HepG2 (cell line): ENCODE data around the gene LDLRAD2. TPM values are rescaled to one million over a fixed set of nuclear protein-coding genes. Genes with fewer than 3 reads are reported as not detected.

ENCODE experiments used
- CREB1 ChIP-seq, 2 experiments: fragments of 450-650 bp in 1 of 2; IDR thresholded peaks; 2 replicates each; pipeline ENCODE4 v1.6.1; 2016 to 2017; ENCODE audit warnings: control low read depth in 1 of 2, mild to moderate bottlenecking in 1 of 2, missing compliant biosample characterization in 1 of 2, missing genetic modification characterization in 1 of 2
- FOXO4 ChIP-seq: sonication (generic); formaldehyde crosslinking; conservative IDR thresholded peaks from 2 replicates; pipeline ENCODE4 v1.8.1; 2023; ENCODE audit warnings: missing genetic modification reagents
- HES4 ChIP-seq: sonication (generic); formaldehyde crosslinking; IDR thresholded peaks from 2 replicates; pipeline ENCODE4 v1.9.0; 2021; ENCODE audit warnings: mild to moderate bottlenecking, missing genetic modification reagents, borderline replicate concordance
- HNF1B ChIP-seq: sonication (generic); formaldehyde crosslinking; IDR thresholded peaks from 2 replicates; pipeline ENCODE4 v1.5.1; 2020; ENCODE audit warnings: mild to moderate bottlenecking, moderate library complexity, missing genetic modification reagents
- HNF4G ChIP-seq, 2 experiments: sonication (generic) in 1 of 2; formaldehyde crosslinking in 1 of 2; IDR thresholded peaks; 2 replicates each; pipeline versions ENCODE4 v1.4.0 to v1.6.1; 2011 to 2020; ENCODE audit warnings: borderline replicate concordance in 2 of 2, low read depth in 2 of 2, mild to moderate bottlenecking in 2 of 2, low read length in 1 of 2, missing genetic modification reagents in 1 of 2, moderate library complexity in 1 of 2
- MIXL1 ChIP-seq: IDR thresholded peaks from 2 replicates; pipeline ENCODE4 v1.6.1; 2016
- TEAD3 ChIP-seq: optimal IDR thresholded peaks from 2 replicates; pipeline ENCODE3; 2016; ENCODE audit warnings: borderline replicate concordance
- ZBTB25 ChIP-seq: IDR thresholded peaks from 2 replicates; pipeline ENCODE4 v1.6.1; 2018; ENCODE audit warnings: missing genetic modification reagents
- ZMAT3 ChIP-seq: sonication (generic); formaldehyde crosslinking; conservative IDR thresholded peaks from 2 replicates; pipeline ENCODE4 v1.7.0; 2021; ENCODE audit warnings: missing genetic modification reagents
- ZNF10 ChIP-seq: sonication (generic); formaldehyde crosslinking; IDR thresholded peaks from 2 replicates; pipeline ENCODE4 v1.4.0; 2020; ENCODE audit warnings: mild to moderate bottlenecking, low read depth, missing genetic modification reagents, borderline replicate concordance
- ZNF256 ChIP-seq: sonication (generic); formaldehyde crosslinking; conservative IDR thresholded peaks from 2 replicates; pipeline ENCODE4 v1.4.0; 2020; ENCODE audit warnings: missing genetic modification reagents
- ZNF33A ChIP-seq: sonication (generic); formaldehyde crosslinking; IDR thresholded peaks from 2 replicates; pipeline ENCODE4 v1.5.1; 2020; ENCODE audit warnings: missing genetic modification reagents, mild to moderate bottlenecking, moderate library complexity, borderline replicate concordance
- ZNF414 ChIP-seq: sonication (generic); formaldehyde crosslinking; IDR thresholded peaks from 2 replicates; pipeline ENCODE4 v1.5.0; 2020; ENCODE audit warnings: missing genetic modification reagents
- ZNF44 ChIP-seq: sonication (generic); formaldehyde crosslinking; IDR thresholded peaks from 2 replicates; pipeline ENCODE4 v1.5.1; 2020; ENCODE audit warnings: mild to moderate bottlenecking, missing genetic modification reagents
- ZNF646 ChIP-seq: sonication (generic); formaldehyde crosslinking; IDR thresholded peaks from 2 replicates; pipeline ENCODE4 v1.9.0; 2021; ENCODE audit warnings: mild to moderate bottlenecking, missing genetic modification reagents
- ZNF784 ChIP-seq: sonication (generic); formaldehyde crosslinking; IDR thresholded peaks from 2 replicates; pipeline ENCODE4 v1.5.1; 2020; ENCODE audit warnings: missing genetic modification reagents, mild to moderate bottlenecking, borderline replicate concordance
- polyA plus RNA-seq, 8 experiments: library from polyadenylated mRNA; depleted of rRNA in 3 of 8; stranded (reverse) in 7 of 8; unstranded in 1 of 8; fragments of >200 nt; fragmentation: Illumina TruSeq in 4 of 8; extraction: Trizol in 4 of 8; gene quantifications; 2 replicates each; pipeline versions ENCODE4 v1.2.1 to v1.2.3, GENCODE V29; 2011 to 2016; ENCODE audit warnings: low read depth in 4 of 8, missing spikeins in 1 of 8, mixed read lengths in 1 of 8; ENCODE audit not compliant: insufficient read depth in 1 of 8
- total RNA-seq, 5 experiments: library from RNA; depleted of rRNA; stranded (reverse); fragments of >200 nt; fragmentation: Illumina TruSeq; extraction: Trizol; gene quantifications; 2 replicates each; pipeline ENCODE4 v1.2.3, GENCODE V29; 2016; ENCODE audit warnings: low read depth in 1 of 5

Gene LDLRAD2
- total and polyA plus RNA-seq, 2 of the 13 experiments (the other 11 are each of a cell fraction or from before 2014, with no cell fraction given), result not detected

- TF ChIP-seq ZNF646 (no peak), HES4 (CRISPR knock-in tag) (no peak), FOXO4 (CRISPR knock-in tag) (0 out of 2 replicates have a peak, but pooled peaks have one; percentile 80), ZNF256 (CRISPR knock-in tag) (no peak), MIXL1 (CRISPR knock-in tag) (no peak), ZBTB25 (CRISPR knock-in tag) (no peak), ZNF784 (CRISPR knock-in tag) (no peak; the same call in 1 of the 2 replicates), HNF1B (CRISPR knock-in tag) (0 out of 2 replicates have a peak, but pooled peaks have one; percentile 46), ZMAT3 (no peak; the same call in 1 of the 2 replicates), TEAD3 (CRISPR knock-in tag) (peak; percentile 21), HNF4G (IDR thresholded peaks at IDR 0.05; ENCODE audit: borderline replicate concordance, low read depth, low read length) (no peak), HNF4G (CRISPR knock-in tag; IDR thresholded peaks at IDR 0.05; ENCODE audit: borderline replicate concordance, low read depth) (no peak), ZNF10 (CRISPR knock-in tag) (0 out of 2 replicates have a peak, but pooled peaks have one; percentile 64), CREB1 (IDR thresholded peaks at IDR 0.05) (peak; percentile 79; the same call in 1 of the 2 replicates), CREB1 (CRISPR knock-in tag; IDR thresholded peaks at IDR 0.05) (no peak), ZNF44 (CRISPR knock-in tag) (no peak), ZNF414 (CRISPR knock-in tag) (no peak), ZNF33A (CRISPR knock-in tag) (no peak)
Observed at GRCh38 chr1:21782349-21782867, 29.7 kb upstream of the LDLRAD2 start (continued).
